ENCODE data around the gene ANKRD6. TPM values are rescaled to one million over a fixed set of nuclear protein-coding genes. Genes with fewer than 3 reads are reported as not detected.

Gene ANKRD6
- total RNA-seq, 1 experiment from 2014 or later: 14.7 TPM

GRCh38 chr6:89574910-89575561, 142.1 kb downstream of the ANKRD6 start:
- H3K4me3 Mint-ChIP-seq (ENCODE audit: low read depth, unreplicated experiment): no peak overlapping the region
- no peaks in the 10 kb centered on the region for H3K27me3 Mint-ChIP-seq (ENCODE audit: unreplicated experiment)
- BruUV-seq (replicated peaks): no TSS peak
- H3K27ac Mint-ChIP-seq (ENCODE audit: unreplicated experiment): peak overlapping the region; percentile 8
- TF ChIP-seq CTCF (IDR thresholded peaks at IDR 0.05; ENCODE audit: unreplicated experiment): no peak
- H3K36me3 Mint-ChIP-seq (ENCODE audit: insufficient read depth, unreplicated experiment): peaks cover 5% of the 10 kb centered on the region
- H3K4me1 Mint-ChIP-seq (ENCODE audit: low read depth, unreplicated experiment): peaks cover 9% of the 10 kb centered on the region
- DNase-seq: peak; percentile 11
- no peaks in the 10 kb centered on the region for H3K9me3 Mint-ChIP-seq (ENCODE audit: low read depth, unreplicated experiment)
- intact Hi-C loops (cut with micrococcal nuclease; ENCODE audit: unreplicated experiment): no loop called here
- CTCF ChIA-PET: interaction anchor here (0.6 kb wide), 1 partner anchor 25 kb away, joined by 3 read pairs; no protein-coding TSS in a partner anchor

GRCh38 chr6:89575562-89575960, 142.6 kb downstream of the ANKRD6 start:
- no TSS peak for BruUV-seq (replicated peaks)
- Mint-ChIP-seq H3K9me3 (ENCODE audit: low read depth, unreplicated experiment) (no peaks in the 10 kb centered on the region), H3K27ac (ENCODE audit: unreplicated experiment) (no peak overlapping the region), H3K36me3 (ENCODE audit: insufficient read depth, unreplicated experiment) (peaks cover 5% of the 10 kb centered on the region), H3K4me1 (ENCODE audit: low read depth, unreplicated experiment) (peaks cover 9% of the 10 kb centered on the region), H3K4me3 (ENCODE audit: low read depth, unreplicated experiment) (no peak overlapping the region), H3K27me3 (ENCODE audit: unreplicated experiment) (no peaks in the 10 kb centered on the region)
- TF ChIP-seq CTCF (IDR thresholded peaks at IDR 0.05; ENCODE audit: unreplicated experiment): no peak
- CTCF ChIA-PET: interaction anchor here (0.6 kb wide), 1 partner anchor 26 kb away, joined by 3 read pairs; no protein-coding TSS in a partner anchor
- no peak for DNase-seq
- intact Hi-C loops (cut with micrococcal nuclease; ENCODE audit: unreplicated experiment): no loop called here

DNA sequence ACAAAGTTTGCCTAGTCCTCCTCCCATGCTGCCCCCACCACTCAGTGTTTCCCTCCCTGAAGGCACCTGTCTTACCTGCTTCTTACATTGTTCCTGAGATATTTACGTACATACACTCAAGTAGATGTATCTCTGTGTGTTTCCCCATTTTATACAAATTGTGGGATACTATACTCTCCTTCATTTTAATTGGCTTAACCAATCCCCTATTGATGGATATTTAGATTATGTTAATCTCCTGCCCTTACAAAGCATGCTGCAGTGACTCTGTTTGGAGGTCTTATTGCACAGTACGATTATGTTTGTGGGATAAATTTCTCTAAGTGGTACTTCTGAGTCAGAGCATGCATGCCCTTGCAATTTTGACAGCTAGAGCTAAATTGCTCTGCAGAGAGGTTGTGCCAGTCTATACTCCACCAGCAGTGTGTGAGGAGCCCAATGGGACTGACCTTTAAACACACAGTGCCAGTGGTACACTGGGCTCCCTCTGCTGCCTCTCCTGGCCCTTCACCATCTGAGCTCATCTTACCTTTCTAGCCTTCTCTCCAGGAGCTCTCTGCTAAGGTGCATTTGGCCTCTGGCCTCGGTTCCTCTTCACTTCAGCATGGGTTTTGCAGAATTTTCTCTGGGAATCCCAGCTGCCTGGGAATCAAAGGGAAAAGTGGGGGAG, 148.2 kb downstream of the ANKRD6 start:
- Mint-ChIP-seq H3K27me3 (ENCODE audit: unreplicated experiment) (no peaks in the 10 kb centered on the region), H3K27ac (ENCODE audit: unreplicated experiment) (no peak overlapping the region), H3K9me3 (ENCODE audit: low read depth, unreplicated experiment) (no peaks in the 10 kb centered on the region), H3K4me1 (ENCODE audit: low read depth, unreplicated experiment) (no peaks in the 10 kb centered on the region), H3K4me3 (ENCODE audit: low read depth, unreplicated experiment) (no peak overlapping the region), H3K36me3 (ENCODE audit: insufficient read depth, unreplicated experiment) (peaks cover 5% of the 10 kb centered on the region)
- BruUV-seq (replicated peaks): no TSS peak
- intact Hi-C loops (cut with micrococcal nuclease; ENCODE audit: unreplicated experiment): no loop called here
- TF ChIP-seq CTCF (IDR thresholded peaks at IDR 0.05; ENCODE audit: unreplicated experiment): no peak
- CTCF ChIA-PET: no interaction called here
- DNase-seq: no peak

GRCh38 chr6:89581689-89582088, 148.7 kb downstream of the ANKRD6 start:
- H3K27me3 Mint-ChIP-seq (ENCODE audit: unreplicated experiment): no peaks in the 10 kb centered on the region
- intact Hi-C loops (cut with micrococcal nuclease; ENCODE audit: unreplicated experiment): no loop called here
- no peaks in the 10 kb centered on the region for H3K9me3 Mint-ChIP-seq (ENCODE audit: low read depth, unreplicated experiment)
- TF ChIP-seq CTCF (IDR thresholded peaks at IDR 0.05; ENCODE audit: unreplicated experiment): no peak
- no TSS peak for BruUV-seq (replicated peaks)
- CTCF ChIA-PET: no interaction called here
- H3K36me3 Mint-ChIP-seq (ENCODE audit: insufficient read depth, unreplicated experiment): peaks cover 2% of the 10 kb centered on the region
- no peak overlapping the region for H3K27ac Mint-ChIP-seq (ENCODE audit: unreplicated experiment)
- no peak overlapping the region for H3K4me3 Mint-ChIP-seq (ENCODE audit: low read depth, unreplicated experiment)
- H3K4me1 Mint-ChIP-seq (ENCODE audit: low read depth, unreplicated experiment): no peaks in the 10 kb centered on the region
- no peak for DNase-seq
